ENCODE results near the gene STXBP3.

- TF ChIP-seq POLR2A (IDR thresholded peaks at IDR 0.05): no peak
- TF ChIP-seq CTCF (IDR thresholded peaks at IDR 0.05 in 8 of 11, conservative IDR thresholded peaks at IDR 0.05 in 3 of 11): no peak
Measured at GRCh38 chr1:108801101-108801500, 54.6 kb downstream of the STXBP3 start.

All from spleen (tissue), 7 donors.